HFF-Myc (cell line): ENCODE data around the gene IDH2.
"Not testable (repeated sequence)": the region's sequence is repeated elsewhere in the genome, so short reads cannot be mapped to it uniquely, and the experiment has no call there.

Source experiments
- DNase-seq: peaks from one replicate; pipeline ENCODE4 v3.0.0-alpha.2; 2011; ENCODE audit warnings: low read depth; ENCODE audit errors: extremely low read depth
- H3K4me3 ChIP-seq: replicated peaks from 2 replicates; pipeline ENCODE4 v1.5.1; 2011; ENCODE audit warnings: low read depth, mild to moderate bottlenecking, control low read depth, low read length
- TF ChIP-seq, protein P1 (sequence below): IDR thresholded peaks from 2 replicates; pipeline ENCODE4 v1.5.1; 2012; ENCODE audit warnings: mild to moderate bottlenecking, low read depth, low read length, control low read depth; ENCODE audit errors: missing control alignments

The IDH2 gene

DNA sequence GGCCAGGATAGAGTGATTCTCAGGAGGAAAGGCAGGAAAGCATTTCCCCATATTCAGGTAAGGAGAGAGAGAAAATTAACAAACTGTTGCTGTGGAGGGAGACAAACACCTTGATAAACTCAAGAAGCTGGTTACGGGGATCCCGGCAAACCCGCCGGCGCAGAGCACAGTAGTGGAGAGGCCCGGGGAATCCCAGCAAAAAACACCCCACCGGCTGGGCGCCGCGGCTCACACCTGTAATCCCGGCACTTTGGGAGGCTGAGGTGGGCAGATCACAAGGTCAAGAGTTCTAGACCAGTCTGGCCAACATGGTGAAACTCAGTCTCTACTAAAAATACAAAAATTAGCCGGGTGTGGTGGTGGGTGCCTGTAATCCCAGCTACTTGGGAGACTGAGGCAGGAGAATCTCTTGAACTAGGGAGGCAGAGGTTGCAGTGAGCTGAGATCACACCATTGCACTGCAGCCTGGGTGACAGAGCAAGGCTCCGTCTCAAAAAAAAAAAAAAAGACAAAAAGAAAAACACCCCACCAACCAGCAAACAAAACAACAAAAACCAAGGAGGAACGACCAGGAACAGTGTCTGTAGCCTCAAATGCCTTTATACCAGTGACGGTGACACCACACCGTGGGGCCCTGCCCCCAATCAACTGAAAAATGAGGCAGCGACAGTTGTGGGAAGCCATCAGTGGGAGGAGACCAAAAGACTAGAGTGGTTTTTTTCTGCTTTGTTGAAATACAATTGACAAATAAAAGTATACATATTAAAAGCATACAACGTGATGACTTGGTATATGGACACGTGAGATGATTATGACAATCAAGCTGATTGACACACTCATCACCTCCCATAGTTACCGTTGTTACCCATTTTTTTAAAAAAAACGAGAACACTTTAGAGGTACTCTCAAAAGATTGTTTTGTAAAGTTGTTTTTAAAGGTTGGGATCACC, 40.2 kb upstream of the IDH2 start:
- no peak for DNase-seq
- TF ChIP-seq, protein P1, sequence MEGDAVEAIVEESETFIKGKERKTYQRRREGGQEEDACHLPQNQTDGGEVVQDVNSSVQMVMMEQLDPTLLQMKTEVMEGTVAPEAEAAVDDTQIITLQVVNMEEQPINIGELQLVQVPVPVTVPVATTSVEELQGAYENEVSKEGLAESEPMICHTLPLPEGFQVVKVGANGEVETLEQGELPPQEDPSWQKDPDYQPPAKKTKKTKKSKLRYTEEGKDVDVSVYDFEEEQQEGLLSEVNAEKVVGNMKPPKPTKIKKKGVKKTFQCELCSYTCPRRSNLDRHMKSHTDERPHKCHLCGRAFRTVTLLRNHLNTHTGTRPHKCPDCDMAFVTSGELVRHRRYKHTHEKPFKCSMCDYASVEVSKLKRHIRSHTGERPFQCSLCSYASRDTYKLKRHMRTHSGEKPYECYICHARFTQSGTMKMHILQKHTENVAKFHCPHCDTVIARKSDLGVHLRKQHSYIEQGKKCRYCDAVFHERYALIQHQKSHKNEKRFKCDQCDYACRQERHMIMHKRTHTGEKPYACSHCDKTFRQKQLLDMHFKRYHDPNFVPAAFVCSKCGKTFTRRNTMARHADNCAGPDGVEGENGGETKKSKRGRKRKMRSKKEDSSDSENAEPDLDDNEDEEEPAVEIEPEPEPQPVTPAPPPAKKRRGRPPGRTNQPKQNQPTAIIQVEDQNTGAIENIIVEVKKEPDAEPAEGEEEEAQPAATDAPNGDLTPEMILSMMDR: no peak
- no peak overlapping the region for H3K4me3 ChIP-seq

DNA sequence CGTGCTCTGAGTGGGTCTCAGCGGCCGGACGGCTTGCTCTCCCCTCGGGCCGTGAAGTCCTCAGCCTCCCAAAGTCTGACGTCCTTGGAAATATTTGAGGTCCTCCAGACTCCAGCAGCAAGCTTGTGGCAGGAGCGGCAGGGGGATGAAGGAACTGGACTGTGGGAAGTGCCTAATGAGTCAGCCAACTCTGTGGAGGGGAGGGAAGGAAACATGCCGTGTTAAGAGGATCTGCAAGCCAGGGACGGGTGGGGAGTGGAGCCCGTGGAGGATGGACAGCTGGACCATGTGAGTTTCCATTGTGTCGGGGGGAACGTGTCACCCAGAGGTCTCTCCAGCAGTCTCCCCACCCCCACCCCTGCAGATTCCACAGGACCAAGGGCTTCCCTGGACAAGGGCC, 39.4 kb upstream of the IDH2 start:
- no peak for DNase-seq
- TF ChIP-seq, protein P1: no peak
- no peak overlapping the region for H3K4me3 ChIP-seq

DNA sequence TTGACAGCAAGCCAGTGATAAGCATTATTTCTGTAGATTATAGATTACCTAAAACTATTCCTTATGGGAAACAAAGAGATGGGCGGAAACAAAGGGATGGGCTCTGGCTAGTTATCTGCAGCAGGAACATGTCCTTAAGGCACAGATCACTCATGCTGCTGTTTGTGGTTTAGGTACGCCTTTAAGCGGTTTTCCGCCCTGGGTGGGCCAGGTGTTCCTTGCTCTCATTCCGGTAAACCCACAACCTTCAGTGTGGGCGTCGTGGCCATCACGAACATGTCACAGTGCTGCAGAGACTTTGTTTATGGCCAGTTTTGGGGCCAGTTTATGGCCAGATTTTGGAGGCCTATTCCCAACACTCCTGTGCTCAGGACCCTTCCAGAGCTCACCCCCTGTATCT, 37.3 kb upstream of the IDH2 start:
- not testable (repeated sequence) for DNase-seq, H3K4me3 ChIP-seq

DNA sequence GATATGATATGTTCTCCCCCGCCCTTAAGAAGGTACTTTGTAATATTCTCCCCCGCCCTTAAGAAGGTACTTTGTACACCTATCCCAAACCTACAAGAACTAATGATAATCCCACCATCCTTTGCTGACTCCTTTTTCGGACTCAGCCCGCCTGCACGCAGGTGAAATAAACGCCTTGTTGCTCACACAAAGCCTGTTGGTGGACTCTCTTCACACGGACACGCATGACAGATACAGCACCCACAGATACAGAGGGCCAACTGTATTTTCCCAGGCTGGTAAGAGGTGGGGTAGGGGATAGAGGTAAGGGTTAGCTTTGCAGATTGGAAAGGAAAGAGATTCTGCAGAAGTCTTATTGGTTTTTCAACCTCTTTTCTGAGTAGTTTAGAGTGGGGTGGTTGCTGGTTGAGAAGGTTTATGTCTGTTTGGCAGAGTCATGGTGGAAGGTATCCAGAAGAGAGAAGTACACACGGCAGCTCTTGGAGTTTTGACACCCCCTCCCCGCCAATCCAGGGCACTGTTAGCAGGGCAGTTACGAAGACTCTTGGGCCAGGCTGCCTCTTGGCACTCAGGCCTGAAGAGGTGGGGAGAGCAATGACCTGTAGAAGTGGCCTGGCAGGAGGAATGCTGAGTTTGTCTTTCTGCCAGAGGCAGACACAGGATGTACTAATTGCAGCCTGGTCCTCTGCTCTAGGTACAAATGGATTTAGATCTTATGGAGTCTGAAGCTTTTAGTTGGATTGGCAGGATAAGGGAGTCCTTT, 36.0 kb upstream of the IDH2 start:
- no peak for DNase-seq

DNA sequence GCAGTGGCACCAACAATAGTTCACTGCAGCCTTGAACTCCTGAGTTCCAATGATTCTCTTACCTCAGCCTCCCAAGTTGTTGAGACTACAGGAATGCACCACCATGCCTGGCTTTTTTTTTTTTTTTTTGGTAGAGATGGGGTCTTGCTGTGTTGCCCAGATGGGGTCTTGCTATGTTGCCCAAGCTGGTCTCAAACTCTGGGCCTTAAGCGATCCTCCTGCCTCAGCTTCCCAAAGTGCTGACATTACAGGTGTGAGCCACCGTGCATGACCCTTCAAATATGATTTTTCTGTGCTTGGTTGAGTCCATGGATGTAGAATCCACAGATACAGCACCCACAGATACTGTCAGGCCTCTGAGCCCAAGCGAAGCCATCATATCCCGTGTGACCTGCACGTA, 30.2 kb upstream of the IDH2 start:
- no peak overlapping the region for H3K4me3 ChIP-seq
- TF ChIP-seq, protein P1: no peak
- DNase-seq: no peak

More for the DNA sequence above, 36.0 kb upstream of the IDH2 start:
- H3K4me3 ChIP-seq: no peak overlapping the region
- TF ChIP-seq, protein P1: no peak

DNA sequence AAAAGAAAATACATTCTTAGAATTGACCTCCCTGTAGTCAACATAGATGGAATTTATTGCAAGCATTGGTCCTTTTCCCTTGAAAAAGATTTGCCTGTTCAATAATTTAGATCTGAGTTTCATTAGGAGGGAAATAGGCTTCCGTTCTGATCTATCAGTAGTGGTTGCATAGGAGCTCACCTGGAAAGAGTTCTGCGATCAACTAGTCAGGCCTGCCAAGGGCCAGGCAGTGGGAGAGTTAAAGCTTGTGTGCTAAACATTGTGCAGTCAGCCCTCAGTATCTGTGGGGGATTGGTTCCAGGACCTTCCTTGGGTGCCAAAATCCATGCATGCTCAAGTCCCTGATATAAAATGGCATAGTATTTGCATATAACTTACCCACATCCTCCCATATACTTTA, 29.6 kb upstream of the IDH2 start:
- H3K4me3 ChIP-seq: no peak overlapping the region
- DNase-seq: no peak
- TF ChIP-seq, protein P1: no peak

DNA sequence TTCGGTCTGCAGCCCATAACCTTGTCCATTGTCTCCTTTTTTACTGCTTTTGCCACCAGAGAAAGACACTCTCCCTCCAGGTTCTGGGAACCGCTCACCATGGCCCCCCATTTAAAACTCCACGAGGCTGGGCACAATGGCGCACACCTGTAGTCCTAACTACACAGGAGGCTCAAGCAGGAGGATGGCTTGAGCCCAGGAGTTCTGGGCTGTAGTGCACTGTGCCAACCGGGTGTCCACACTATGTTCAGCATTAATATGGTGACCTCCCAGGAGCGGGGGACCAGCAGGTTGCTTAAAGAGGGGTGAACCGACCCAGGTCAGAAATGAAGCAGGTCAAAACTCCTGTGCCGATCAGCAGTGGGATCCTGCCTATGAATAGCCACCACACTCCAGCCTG, 28.0 kb upstream of the IDH2 start:
- no peak for DNase-seq
- TF ChIP-seq, protein P1: no peak

More for the DNA sequence above, 28.0 kb upstream of the IDH2 start:
- H3K4me3 ChIP-seq: no peak overlapping the region
